ENCODE measurements around the gene DHRS7C.

DHRS7C gene

GRCh38 chr17:9818760-9819159, 27.4 kb upstream of the DHRS7C start:
- H3K4me3 ChIP-seq (ENCODE audit: low read depth, low read length) = no peak overlapping the region
- TF ChIP-seq, protein P1, sequence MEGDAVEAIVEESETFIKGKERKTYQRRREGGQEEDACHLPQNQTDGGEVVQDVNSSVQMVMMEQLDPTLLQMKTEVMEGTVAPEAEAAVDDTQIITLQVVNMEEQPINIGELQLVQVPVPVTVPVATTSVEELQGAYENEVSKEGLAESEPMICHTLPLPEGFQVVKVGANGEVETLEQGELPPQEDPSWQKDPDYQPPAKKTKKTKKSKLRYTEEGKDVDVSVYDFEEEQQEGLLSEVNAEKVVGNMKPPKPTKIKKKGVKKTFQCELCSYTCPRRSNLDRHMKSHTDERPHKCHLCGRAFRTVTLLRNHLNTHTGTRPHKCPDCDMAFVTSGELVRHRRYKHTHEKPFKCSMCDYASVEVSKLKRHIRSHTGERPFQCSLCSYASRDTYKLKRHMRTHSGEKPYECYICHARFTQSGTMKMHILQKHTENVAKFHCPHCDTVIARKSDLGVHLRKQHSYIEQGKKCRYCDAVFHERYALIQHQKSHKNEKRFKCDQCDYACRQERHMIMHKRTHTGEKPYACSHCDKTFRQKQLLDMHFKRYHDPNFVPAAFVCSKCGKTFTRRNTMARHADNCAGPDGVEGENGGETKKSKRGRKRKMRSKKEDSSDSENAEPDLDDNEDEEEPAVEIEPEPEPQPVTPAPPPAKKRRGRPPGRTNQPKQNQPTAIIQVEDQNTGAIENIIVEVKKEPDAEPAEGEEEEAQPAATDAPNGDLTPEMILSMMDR (IDR thresholded peaks at IDR 0.05; ENCODE audit: low read depth, low read length) = no peak

- TF ChIP-seq, protein P1 (IDR thresholded peaks at IDR 0.05; ENCODE audit: low read depth, low read length) = no peak
- H3K4me3 ChIP-seq (ENCODE audit: low read depth, low read length) = no peak overlapping the region
These were observed 25.7 kb upstream of the DHRS7C start for GRCh38 chr17:9817086-9817485.

- TF ChIP-seq, protein P1 (IDR thresholded peaks at IDR 0.05; ENCODE audit: low read depth, low read length) = no peak
- no peak overlapping the region for H3K4me3 ChIP-seq (ENCODE audit: low read depth, low read length)
These were observed 25.1 kb upstream of the DHRS7C start for GRCh38 chr17:9816472-9816871.

GRCh38 chr17:9814337-9814945, 23.0 kb upstream of the DHRS7C start:
- no peak overlapping the region for H3K4me3 ChIP-seq (ENCODE audit: low read depth, low read length)
- TF ChIP-seq, protein P1 (IDR thresholded peaks at IDR 0.05; ENCODE audit: low read depth, low read length) = no peak

- TF ChIP-seq, protein P1 (IDR thresholded peaks at IDR 0.05; ENCODE audit: low read depth, low read length) = no peak
- no peak overlapping the region for H3K4me3 ChIP-seq (ENCODE audit: low read depth, low read length)
These were observed 21.8 kb upstream of the DHRS7C start for GRCh38 chr17:9813166-9813565.

DNA sequence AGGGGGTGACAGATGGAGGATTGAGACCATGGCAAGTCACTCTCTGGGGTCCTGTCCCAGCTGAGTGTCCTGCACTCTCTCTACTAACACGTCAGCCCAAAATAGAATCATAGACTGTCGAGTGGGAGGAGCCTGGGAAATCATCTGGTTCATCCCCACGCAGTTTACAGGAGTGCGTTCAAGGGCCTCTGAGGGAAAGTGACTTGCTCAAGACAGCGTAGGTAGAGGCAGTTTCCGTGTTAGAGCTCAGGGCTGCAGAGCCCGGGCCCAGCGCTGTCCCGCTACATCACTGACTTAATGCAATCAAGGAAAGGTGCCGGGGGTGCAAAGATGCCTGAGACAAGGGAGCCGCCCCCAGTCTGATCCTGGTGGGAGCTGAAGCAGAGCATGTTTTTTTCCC, 20.1 kb upstream of the DHRS7C start:
- TF ChIP-seq, protein P1 (IDR thresholded peaks at IDR 0.05; ENCODE audit: low read depth, low read length) = no peak
- H3K4me3 ChIP-seq (ENCODE audit: low read depth, low read length) = no peak overlapping the region

- H3K4me3 ChIP-seq (ENCODE audit: low read depth, low read length) = no peak overlapping the region
- TF ChIP-seq, protein P1 (IDR thresholded peaks at IDR 0.05; ENCODE audit: low read depth, low read length) = no peak
These were observed 19.7 kb upstream of the DHRS7C start for GRCh38 chr17:9811086-9811485.

Measured in WI38 (cell line).